Stimulated activated effector memory CD8-positive, alpha-beta T cell treated with anti-CD3 and anti-CD28 coated beads, Interleukin-12 subunit alpha, Interleukin-12 subunit beta, amount 100 ng/mL, for 72 hours (primary cell): ENCODE measurements around the gene KRT16.
A peak's percentile ranks its signal among the peaks of the same experiment; 100 is the strongest.
"Not testable (repeated sequence)": the region's sequence is repeated elsewhere in the genome, so short reads cannot be mapped to it uniquely, and the experiment has no call there.

ENCODE experiments used
- ATAC-seq: fragments of 150-1000 bp; cut with Tn5 transposase; 2 replicates; pipeline ENCODE4 v1.10.0; 2021
- DNase-seq, 2 donors: peaks; one replicate each; pipeline ENCODE4 v3.0.0; 2021 to 2022; ENCODE audit warnings: low spot score in 2 of 2
- H3K27ac Mint-ChIP-seq: one replicate; pipeline ENCODE4 v1.8.0; 2022; ENCODE audit warnings: mild to moderate bottlenecking, mixed read lengths
- H3K36me3 Mint-ChIP-seq: one replicate; pipeline ENCODE4 v1.8.0; 2022; ENCODE audit warnings: mild to moderate bottlenecking, mixed read lengths
- H3K4me1 Mint-ChIP-seq: one replicate; pipeline ENCODE4 v1.8.0; 2022; ENCODE audit warnings: mixed read lengths
- H3K4me3 Mint-ChIP-seq: one replicate; pipeline ENCODE4 v1.8.0; 2022; ENCODE audit warnings: mild to moderate bottlenecking, mixed read lengths
- H3K9me3 Mint-ChIP-seq: one replicate; pipeline ENCODE4 v1.8.0; 2022; ENCODE audit warnings: mixed read lengths

KRT16 gene

DNA sequence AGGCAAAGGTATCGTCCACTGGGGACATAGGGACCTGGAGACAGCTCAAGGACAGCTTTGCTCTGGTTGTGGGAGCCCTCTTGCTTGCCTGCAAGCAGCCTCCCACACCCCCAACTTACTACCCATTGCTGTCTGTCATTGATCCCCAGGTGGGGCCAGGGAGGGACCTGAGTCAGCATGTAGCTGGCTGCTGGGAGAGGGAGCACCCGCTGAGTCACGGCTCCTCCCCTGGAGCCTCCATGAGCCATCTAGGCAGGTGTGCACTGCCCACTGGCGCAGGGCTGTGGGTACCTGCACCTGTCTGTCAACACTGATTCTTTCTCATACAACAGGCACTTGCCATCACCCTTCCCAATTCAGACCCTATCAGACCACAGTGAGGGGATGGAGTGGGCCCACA lies 35.8 kb downstream of the KRT16 start:
- not testable (repeated sequence) for H3K27ac Mint-ChIP-seq, H3K4me1 Mint-ChIP-seq, ATAC-seq, H3K9me3 Mint-ChIP-seq, DNase-seq, H3K4me3 Mint-ChIP-seq, H3K36me3 Mint-ChIP-seq

DNA sequence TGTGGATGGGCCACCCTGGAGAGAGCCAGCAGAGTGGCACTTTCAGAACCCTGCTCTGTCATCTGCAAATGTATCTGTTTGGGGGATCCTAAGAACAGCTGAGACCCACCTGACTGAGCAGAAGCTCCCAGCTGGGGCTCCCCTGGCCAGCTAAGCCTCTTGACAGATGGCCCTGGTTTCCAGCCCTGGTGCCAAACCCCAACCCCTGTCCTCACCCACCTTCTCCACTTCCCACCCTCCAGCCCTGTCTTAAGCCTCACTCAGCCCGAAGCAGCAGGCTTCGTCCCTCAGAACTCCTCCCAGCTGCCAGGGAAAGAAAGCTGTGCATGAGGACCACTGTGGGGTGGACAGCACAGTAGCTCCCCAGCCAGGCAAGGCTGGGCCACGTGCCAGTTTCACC lies 37.2 kb downstream of the KRT16 start:
- Mint-ChIP-seq H3K4me1 (no peaks in the 10 kb centered on the region), H3K27ac (no peak overlapping the region), H3K36me3 (no peaks in the 10 kb centered on the region), H3K9me3 (no peaks in the 10 kb centered on the region), H3K4me3 (no peak overlapping the region)
- no peak for ATAC-seq
- no peak for DNase-seq

DNA sequence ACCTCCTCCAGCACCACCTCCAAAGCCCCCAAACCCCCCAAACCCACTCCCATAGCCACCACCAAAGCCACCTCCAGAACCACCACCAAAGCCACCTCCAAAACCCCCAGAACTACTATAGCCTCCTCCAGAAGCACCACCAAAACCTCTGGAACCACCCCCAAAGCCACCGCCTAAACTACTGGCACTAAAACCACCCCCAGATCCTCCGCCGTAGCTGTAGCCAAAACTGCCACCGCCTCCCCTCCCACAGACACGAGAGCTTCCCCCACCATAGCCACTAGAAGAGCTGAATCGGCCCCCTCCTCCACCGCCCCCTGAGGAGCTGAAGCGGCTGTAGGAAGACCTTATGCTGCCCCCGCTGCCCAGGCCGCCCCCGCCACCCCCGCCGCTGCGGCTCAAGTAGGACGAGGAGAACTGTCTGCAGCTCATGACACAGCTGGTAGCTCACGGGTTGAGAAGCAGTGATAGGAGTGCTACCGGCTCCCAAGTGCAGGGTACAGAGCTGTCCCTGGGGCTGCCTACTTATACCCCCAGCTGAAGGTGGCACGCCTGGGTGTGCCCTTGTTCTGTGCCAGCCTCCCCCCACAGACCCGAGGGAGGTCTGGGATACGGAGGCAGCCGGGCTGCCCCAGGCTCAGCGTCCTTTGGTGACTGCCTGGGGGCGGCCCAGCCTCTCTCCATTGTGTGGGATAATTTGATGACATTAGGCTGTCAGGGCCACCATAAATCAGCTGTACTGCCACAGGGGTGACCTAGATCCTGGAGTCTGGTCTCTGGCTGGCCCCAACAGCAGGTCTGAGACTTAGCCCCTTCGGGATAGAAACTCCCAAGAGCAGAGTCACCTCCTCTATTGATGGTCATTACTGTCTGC lies 40.8 kb downstream of the KRT16 start, which contains the start of gene KRT9:
KRT9 (minus strand) TSS at position 499 of the 874 bp plus-strand sequence; CDS start at position 432, 67 bp downstream.
- Mint-ChIP-seq H3K36me3 (no peaks in the 10 kb centered on the region), H3K27ac (no peak within 1 kb of the TSS), H3K9me3 (peaks cover 6% of the 10 kb centered on the region), H3K4me1 (peaks cover 15% of the 10 kb centered on the region), H3K4me3 (no peak within 1 kb of the TSS)
- no peak for DNase-seq
- no peak for ATAC-seq

DNA sequence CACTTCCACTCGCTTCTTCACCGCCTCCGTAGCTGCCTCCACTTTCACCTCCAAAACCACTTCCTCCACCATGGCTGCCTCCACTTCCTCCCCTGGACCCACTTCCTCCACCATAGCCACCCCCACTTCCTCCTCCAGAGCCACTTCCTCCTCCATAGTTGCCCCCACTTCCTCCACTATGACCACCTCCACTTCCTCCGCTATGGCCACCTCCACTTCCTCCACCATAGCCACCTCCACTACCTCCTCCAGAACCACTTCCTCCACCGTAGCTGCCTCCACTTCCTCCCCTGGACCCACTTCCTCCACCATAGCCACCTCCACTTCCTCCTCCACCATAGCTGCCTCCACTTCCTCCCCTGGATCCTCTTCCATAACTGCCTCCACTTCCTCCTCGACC lies 45.2 kb downstream of the KRT16 start:
- ATAC-seq (no peak), DNase-seq (no peak)
- Mint-ChIP-seq H3K36me3 (no peaks in the 10 kb centered on the region), H3K27ac (peak overlapping the region; percentile 71), H3K4me1 (peaks cover 21% of the 10 kb centered on the region), H3K9me3 (peaks cover 6% of the 10 kb centered on the region), H3K4me3 (no peak overlapping the region)

DNA sequence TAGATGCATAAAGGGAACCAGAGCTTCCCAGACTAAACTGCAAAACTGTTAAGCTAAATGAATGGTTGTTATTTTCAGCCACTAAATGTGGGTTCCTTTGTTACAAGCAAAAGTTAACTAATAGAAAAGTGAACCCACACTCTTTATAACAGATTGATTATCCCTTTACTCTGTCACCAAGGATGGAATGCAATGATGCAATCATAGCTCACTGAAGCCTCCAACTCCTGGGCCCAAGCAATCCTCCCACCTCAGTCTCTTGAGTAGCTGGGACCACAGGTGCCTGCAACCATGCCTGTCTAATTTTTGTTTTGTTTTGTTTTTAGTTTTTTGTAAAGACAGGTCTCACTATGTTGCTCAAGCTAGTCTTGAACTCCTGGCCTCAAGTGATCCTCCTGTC lies 47.2 kb downstream of the KRT16 start:
- H3K27ac Mint-ChIP-seq: no peak overlapping the region
- no peak for DNase-seq
- H3K36me3 Mint-ChIP-seq: no peaks in the 10 kb centered on the region
- no peak overlapping the region for H3K4me3 Mint-ChIP-seq
- peaks cover 21% of the 10 kb centered on the region for H3K4me1 Mint-ChIP-seq
- ATAC-seq: no peak
- H3K9me3 Mint-ChIP-seq: peaks cover 6% of the 10 kb centered on the region

DNA sequence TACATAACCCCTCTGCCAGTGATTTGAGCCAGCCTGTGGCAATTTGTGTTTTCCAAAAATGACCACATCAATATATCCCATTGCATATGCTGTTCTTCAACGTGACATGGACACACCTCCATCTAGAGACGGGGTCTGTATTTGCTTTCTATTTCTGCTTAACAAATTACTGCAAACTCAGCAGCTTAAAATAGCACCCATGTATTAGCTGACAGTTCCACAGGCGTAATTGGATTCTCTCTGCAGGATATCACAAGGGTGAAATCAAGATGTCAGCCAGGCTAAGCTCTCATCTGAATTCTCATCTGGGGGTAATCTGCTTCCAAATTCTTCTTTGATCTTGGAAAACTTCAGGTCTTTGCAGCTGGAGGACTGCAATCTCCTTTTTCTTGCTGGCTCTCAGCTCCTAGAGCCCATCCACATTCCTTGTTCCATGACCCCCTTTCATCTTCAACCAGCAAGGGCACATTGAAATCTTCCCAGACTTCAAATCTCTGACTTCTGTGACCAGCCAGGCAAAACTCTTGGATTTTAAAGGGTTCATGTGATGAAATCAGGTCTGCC lies 48.9 kb downstream of the KRT16 start:
- no peak overlapping the region for H3K4me3 Mint-ChIP-seq
- H3K27ac Mint-ChIP-seq: no peak overlapping the region
- no peaks in the 10 kb centered on the region for H3K36me3 Mint-ChIP-seq
- peaks cover 6% of the 10 kb centered on the region for H3K9me3 Mint-ChIP-seq
- DNase-seq: no peak
- H3K4me1 Mint-ChIP-seq: peaks cover 21% of the 10 kb centered on the region
- no peak for ATAC-seq

DNA sequence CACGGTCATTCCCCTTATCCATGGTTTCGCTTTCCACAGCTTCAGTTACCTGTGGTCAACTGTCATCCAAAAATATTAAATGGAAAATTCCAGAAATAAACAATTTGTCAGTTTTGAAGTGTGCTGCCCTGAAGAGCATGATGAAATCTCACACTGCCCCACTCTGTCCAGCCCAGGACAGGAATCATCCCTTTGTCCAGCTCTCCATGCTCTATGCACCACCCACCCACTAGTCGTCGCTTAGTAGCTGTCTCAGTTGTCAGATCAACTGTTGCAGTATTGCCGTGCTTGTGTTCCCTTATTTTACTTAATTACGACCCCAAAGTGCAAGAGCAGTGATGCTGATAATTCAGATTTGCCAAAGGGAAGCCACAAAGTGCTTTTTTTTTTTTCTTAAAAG lies 51.0 kb downstream of the KRT16 start:
- Mint-ChIP-seq H3K4me1 (peaks cover 5% of the 10 kb centered on the region), H3K27ac (no peak overlapping the region), H3K36me3 (no peaks in the 10 kb centered on the region), H3K4me3 (no peak overlapping the region), H3K9me3 (no peaks in the 10 kb centered on the region)
- DNase-seq: no peak
- ATAC-seq: no peak
